OCI-LY1 (cell line): ENCODE data around the gene SPHK2.

Source experiments
- H2AFZ ChIP-seq: fragments of 200-600 bp; sonication (generic), shearing (Covaris generic); 2 replicates; pipeline ENCODE4 v1.6.0; 2014; ENCODE audit warnings: antibody characterized with exemption, mild to moderate bottlenecking, low read length
- H3F3A ChIP-seq: fragments of 200-600 bp; sonication (generic), shearing (Covaris generic); 2 replicates; pipeline ENCODE4 v1.6.0; 2014; ENCODE audit warnings: mild to moderate bottlenecking, antibody characterized with exemption, low read length, moderate library complexity; ENCODE audit not compliant: insufficient read depth
- H3K27ac ChIP-seq: fragments of 200-600 bp; sonication (generic); 2 replicates; pipeline ENCODE4 v1.5.1; 2014; ENCODE audit warnings: low read length, mixed run types, mild to moderate bottlenecking, low read depth; ENCODE audit not compliant: poor library complexity, severe bottlenecking
- H3K27me3 ChIP-seq: fragments of 200-600 bp; sonication (generic); 2 replicates; pipeline ENCODE4 v1.6.0; 2014; ENCODE audit warnings: antibody characterized with exemption, mild to moderate bottlenecking, low read length, moderate library complexity; ENCODE audit not compliant: insufficient read depth
- H3K36me3 ChIP-seq: fragments of 200-600 bp; sonication (generic); 2 replicates; pipeline ENCODE4 v1.6.1; 2014; ENCODE audit warnings: mild to moderate bottlenecking, antibody characterized with exemption, low read length, moderate library complexity, mixed read lengths; ENCODE audit not compliant: insufficient read depth
- H3K4me1 ChIP-seq: fragments of 200-600 bp; sonication (generic); 2 replicates; pipeline ENCODE4 v1.5.1; 2014; ENCODE audit warnings: mild to moderate bottlenecking, low read length, moderate library complexity; ENCODE audit not compliant: insufficient read depth, severe bottlenecking
- H3K4me2 ChIP-seq: fragments of 200-600 bp; sonication (generic), shearing (Covaris generic); 2 replicates; pipeline ENCODE4 v1.6.1; 2014; ENCODE audit warnings: low read length
- H3K4me3 ChIP-seq: fragments of 200-600 bp; sonication (generic); 2 replicates; pipeline ENCODE4 v1.5.1; 2014; ENCODE audit warnings: low read length, low read depth, mild to moderate bottlenecking, mixed read lengths; ENCODE audit not compliant: poor library complexity, severe bottlenecking
- H3K79me2 ChIP-seq: fragments of 200-600 bp; shearing (Covaris generic); 2 replicates; pipeline ENCODE4 v1.6.1; 2016; ENCODE audit warnings: mixed run types, low read length, mixed read lengths; ENCODE audit not compliant: insufficient read depth
- H3K9ac ChIP-seq: fragments of 200-600 bp; sonication (generic), shearing (Covaris generic); 2 replicates; pipeline ENCODE4 v1.6.1; 2014; ENCODE audit warnings: mild to moderate bottlenecking, low read length, mixed read lengths
- H3K9me2 ChIP-seq: fragments of 200-600 bp; sonication (generic), shearing (Covaris generic); 2 replicates; pipeline ENCODE4 v1.6.1; 2014; ENCODE audit warnings: low read depth, mild to moderate bottlenecking, low read length, mixed read lengths
- H3K9me3 ChIP-seq: fragments of 200-600 bp; shearing (Covaris generic); 2 replicates; pipeline ENCODE4 v1.6.1; 2014; ENCODE audit warnings: low read length, mixed read lengths
- H4K20me1 ChIP-seq: fragments of 200-600 bp; sonication (generic), shearing (Covaris generic); 2 replicates; pipeline ENCODE4 v1.6.0; 2016; ENCODE audit warnings: mild to moderate bottlenecking, low read length; ENCODE audit not compliant: insufficient read depth
- EZH2 ChIP-seq: fragments of 200-600 bp; sonication (generic), shearing (Covaris generic); IDR thresholded peaks from 2 replicates; pipeline ENCODE4 v1.8.0; 2017; ENCODE audit warnings: borderline replicate concordance, mixed run types, mild to moderate bottlenecking, antibody characterized with exemption, low read length, moderate library complexity, mixed read lengths
- TF ChIP-seq, protein P1 (sequence below): fragments of 200-600 bp; sonication (generic), shearing (Covaris generic); IDR thresholded peaks from 2 replicates; pipeline ENCODE4 v1.5.1; 2017; ENCODE audit warnings: mild to moderate bottlenecking, antibody characterized with exemption, low read length, moderate library complexity, mixed read lengths

Gene SPHK2

DNA sequence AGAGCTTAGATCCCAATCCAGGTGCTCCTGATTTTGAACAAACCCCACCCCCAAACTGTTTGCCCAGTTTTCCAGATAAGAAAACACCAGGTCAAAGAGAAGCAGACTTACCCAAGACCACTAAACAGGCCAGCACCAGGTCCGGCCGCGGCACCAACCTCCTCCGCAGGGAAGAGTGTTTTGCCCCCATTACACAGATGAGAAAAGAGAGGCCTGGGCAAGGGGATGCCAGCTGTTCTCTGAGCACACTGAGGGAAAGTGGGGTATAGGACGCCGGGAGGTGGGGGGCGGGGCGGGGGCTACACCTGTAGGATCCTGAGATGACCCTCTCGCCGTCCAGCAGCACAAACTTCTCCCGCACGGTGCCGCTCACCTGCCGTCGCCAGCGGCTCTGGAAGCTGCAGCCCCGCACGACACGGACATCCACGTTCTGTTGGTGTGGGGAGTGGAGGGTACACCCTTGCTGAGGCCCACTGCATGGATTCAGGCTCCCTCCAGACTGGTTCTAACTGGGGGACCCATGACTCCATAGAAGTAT, 9.7 kb upstream of the SPHK2 start:
- Histone ChIP-seq H3F3A (no peaks in the 10 kb centered on the region), H3K27ac (no peak overlapping the region), H3K79me2 (no peaks in the 10 kb centered on the region), H3K9me2 (no peaks in the 10 kb centered on the region), H3K27me3 (no peaks in the 10 kb centered on the region), H3K4me2 (no peak overlapping the region), H2AFZ (no peak overlapping the region), H4K20me1 (no peaks in the 10 kb centered on the region), H3K4me3 (no peak overlapping the region), H3K36me3 (peaks cover 9% of the 10 kb centered on the region; the same call in 1 of the 2 replicates), H3K9me3 (no peaks in the 10 kb centered on the region), H3K9ac (no peak overlapping the region), H3K4me1 (peaks cover 9% of the 10 kb centered on the region)
- no peak for TF ChIP-seq EZH2
- TF ChIP-seq, protein P1, sequence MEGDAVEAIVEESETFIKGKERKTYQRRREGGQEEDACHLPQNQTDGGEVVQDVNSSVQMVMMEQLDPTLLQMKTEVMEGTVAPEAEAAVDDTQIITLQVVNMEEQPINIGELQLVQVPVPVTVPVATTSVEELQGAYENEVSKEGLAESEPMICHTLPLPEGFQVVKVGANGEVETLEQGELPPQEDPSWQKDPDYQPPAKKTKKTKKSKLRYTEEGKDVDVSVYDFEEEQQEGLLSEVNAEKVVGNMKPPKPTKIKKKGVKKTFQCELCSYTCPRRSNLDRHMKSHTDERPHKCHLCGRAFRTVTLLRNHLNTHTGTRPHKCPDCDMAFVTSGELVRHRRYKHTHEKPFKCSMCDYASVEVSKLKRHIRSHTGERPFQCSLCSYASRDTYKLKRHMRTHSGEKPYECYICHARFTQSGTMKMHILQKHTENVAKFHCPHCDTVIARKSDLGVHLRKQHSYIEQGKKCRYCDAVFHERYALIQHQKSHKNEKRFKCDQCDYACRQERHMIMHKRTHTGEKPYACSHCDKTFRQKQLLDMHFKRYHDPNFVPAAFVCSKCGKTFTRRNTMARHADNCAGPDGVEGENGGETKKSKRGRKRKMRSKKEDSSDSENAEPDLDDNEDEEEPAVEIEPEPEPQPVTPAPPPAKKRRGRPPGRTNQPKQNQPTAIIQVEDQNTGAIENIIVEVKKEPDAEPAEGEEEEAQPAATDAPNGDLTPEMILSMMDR = no peak

DNA sequence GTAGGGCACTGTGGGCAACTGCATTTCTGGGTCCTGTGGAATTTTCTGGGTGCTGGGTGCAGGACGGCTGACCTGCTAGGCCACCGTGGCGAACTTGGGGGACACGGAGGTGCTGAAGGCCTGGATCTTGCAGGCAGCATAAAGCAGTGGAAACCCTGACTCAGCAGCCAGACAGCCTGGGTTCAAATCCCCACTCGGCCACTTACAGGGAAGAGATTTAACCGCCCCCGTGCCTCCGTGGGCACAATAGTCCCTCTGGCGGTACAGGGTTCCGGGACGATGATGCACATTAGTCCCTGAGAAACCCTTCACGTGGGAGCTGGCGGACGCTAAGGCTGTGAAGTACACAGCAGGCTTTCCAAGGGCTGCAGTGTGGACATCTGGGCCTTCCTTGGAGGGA, 7.4 kb upstream of the SPHK2 start:
- Histone ChIP-seq H3K9ac (no peak overlapping the region), H3K36me3 (peaks cover 32% of the 10 kb centered on the region), H3K4me3 (no peak overlapping the region), H4K20me1 (no peaks in the 10 kb centered on the region), H3K27me3 (no peaks in the 10 kb centered on the region), H3F3A (no peaks in the 10 kb centered on the region), H3K9me2 (no peaks in the 10 kb centered on the region), H3K79me2 (no peaks in the 10 kb centered on the region), H3K9me3 (no peaks in the 10 kb centered on the region), H3K27ac (no peak overlapping the region), H2AFZ (no peak overlapping the region), H3K4me2 (no peak overlapping the region), H3K4me1 (peaks cover 30% of the 10 kb centered on the region)
- TF ChIP-seq, protein P1 = no peak
- no peak for TF ChIP-seq EZH2

DNA sequence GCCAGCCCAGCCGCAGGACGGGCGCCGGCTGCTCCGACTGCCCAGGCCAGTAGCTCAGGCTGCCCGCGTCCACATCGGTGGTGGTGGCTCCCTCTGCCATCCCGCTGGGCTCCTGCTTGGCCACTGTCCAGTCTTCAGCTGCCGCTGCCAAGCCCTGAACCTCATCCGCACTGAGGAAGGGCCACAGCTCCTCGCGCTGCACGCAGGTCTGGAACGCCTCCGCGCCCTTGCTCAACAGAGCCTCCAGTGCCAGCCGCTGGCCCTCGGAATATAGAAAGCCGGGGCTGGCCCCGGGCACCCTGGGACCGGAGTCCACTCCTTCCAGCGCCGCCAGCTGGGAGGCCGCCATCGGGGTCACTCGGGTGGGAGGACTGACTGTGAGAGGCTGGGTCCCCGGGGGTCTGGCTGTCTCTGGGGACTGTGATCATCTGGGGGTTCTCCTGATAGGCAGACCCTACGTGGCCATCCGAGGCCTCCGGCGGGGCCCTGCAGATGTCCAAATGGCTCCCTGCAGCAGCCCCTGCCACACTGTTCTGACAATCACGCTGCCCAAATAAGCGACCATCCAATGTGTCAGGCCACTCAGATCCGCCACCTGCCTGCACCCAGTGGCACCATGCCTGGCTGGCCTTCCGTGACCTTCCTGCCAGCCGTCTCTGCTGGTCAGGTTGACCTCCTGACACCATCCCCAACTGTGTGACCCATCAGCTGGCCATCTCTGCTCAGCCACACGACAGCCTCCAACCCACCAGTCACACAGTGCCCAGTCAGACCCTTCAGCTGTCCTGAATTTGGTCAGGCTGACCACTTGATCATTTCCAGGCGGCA, 6.1 kb upstream of the SPHK2 start:
- H3K4me2 ChIP-seq = no peak overlapping the region
- H3K9me2 ChIP-seq = no peaks in the 10 kb centered on the region
- no peak overlapping the region for H2AFZ ChIP-seq
- no peaks in the 10 kb centered on the region for H3K9me3 ChIP-seq
- no peak for TF ChIP-seq EZH2
- TF ChIP-seq, protein P1 = no peak
- peaks cover 44% of the 10 kb centered on the region for H3K4me1 ChIP-seq
- H3K79me2 ChIP-seq = peaks cover 13% of the 10 kb centered on the region
- no peak overlapping the region for H3K27ac ChIP-seq
- no peaks in the 10 kb centered on the region for H3K27me3 ChIP-seq
- no peaks in the 10 kb centered on the region for H4K20me1 ChIP-seq
- no peaks in the 10 kb centered on the region for H3F3A ChIP-seq
- no peak overlapping the region for H3K4me3 ChIP-seq
- H3K36me3 ChIP-seq = peaks cover 45% of the 10 kb centered on the region
- H3K9ac ChIP-seq = no peak overlapping the region
